ENCODE results near the gene GPC1.

Gene GPC1

GRCh38 chr2:240482141-240482540 lies 46.7 kb downstream of the GPC1 start:
- TF ChIP-seq TAF1 (IDR thresholded peaks at IDR 0.05; ENCODE audit: borderline replicate concordance, insufficient read depth, low read length), result no peak
- TF ChIP-seq SIN3A (IDR thresholded peaks at IDR 0.05; ENCODE audit: borderline replicate concordance, insufficient read depth, low read length), result no peak
- TF ChIP-seq REST (IDR thresholded peaks at IDR 0.05; ENCODE audit: insufficient read depth in 1 of 2, low read depth in 2 of 2, low read length in 2 of 2), result no peak

- TF ChIP-seq FOXP2 (optimal IDR thresholded peaks at IDR 0.05; ENCODE audit: borderline replicate concordance, extremely low read depth, extremely low read length, insufficient read depth), result no peak
- no peak for TF ChIP-seq SIN3A (IDR thresholded peaks at IDR 0.05; ENCODE audit: borderline replicate concordance, insufficient read depth, low read length)
These were observed 56.0 kb downstream of the GPC1 start for GRCh38 chr2:240491483-240491882.

GRCh38 chr2:240494194-240494793 lies 58.8 kb downstream of the GPC1 start:
- TF ChIP-seq POLR2AphosphoS5 (IDR thresholded peaks at IDR 0.05; ENCODE audit: low read depth, low read length), result no peak
- no peak for TF ChIP-seq TAF1 (IDR thresholded peaks at IDR 0.05; ENCODE audit: borderline replicate concordance, insufficient read depth, low read length)
- no peak for TF ChIP-seq REST (IDR thresholded peaks at IDR 0.05; ENCODE audit: insufficient read depth in 1 of 2, low read depth in 2 of 2, low read length in 2 of 2)
- no peak for TF ChIP-seq FOXP2 (optimal IDR thresholded peaks at IDR 0.05; ENCODE audit: borderline replicate concordance, extremely low read depth, extremely low read length, insufficient read depth)
- no peak for TF ChIP-seq SIN3A (IDR thresholded peaks at IDR 0.05; ENCODE audit: borderline replicate concordance, insufficient read depth, low read length)

DNA sequence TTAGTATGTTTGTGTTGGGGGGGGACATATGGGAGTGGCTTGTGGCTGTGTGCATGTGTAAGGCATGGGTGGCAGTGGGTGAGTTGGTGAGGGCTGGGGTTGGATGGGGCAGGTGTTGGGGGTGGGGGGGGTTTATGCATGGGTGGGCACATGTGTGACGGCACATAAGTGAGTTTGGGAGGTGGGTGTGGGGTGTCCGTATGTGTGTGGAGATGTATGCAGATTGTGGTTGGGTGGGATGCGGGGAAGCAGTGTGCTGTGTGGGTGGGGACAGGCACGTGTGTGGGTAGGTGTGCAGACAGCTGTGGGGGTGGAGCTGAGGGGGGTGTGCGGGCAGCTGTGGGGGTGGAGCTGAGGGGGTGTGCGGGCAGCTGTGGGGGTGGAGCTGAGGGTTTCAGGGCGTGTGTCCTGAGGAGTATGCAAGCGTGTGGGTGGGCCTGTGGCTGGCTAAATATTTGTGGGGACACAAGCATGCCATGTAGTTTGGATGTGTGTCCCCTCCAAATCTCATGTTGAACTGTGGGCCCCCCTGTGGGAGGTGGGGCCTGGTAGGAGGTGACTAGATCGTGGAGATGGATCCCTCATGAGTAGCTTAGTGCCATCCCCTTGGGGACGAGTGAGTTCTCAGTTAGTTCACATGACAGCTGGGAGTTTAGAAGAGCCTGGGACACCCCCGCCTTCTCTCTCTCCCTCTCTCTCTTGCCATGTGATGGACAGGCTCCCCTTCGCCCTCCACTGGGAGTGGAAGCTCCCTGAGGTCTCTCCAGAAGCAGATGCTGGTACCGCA lies 62.9 kb downstream of the GPC1 start:
- TF ChIP-seq TAF1 (IDR thresholded peaks at IDR 0.05; ENCODE audit: borderline replicate concordance, insufficient read depth, low read length), result no peak
- TF ChIP-seq SIN3A (IDR thresholded peaks at IDR 0.05; ENCODE audit: borderline replicate concordance, insufficient read depth, low read length), result no peak
- no peak for TF ChIP-seq POLR2AphosphoS5 (IDR thresholded peaks at IDR 0.05; ENCODE audit: low read depth, low read length)
- TF ChIP-seq REST (IDR thresholded peaks at IDR 0.05; ENCODE audit: insufficient read depth in 1 of 2, low read depth in 2 of 2, low read length in 2 of 2), result no peak
- no peak for TF ChIP-seq FOXP2 (optimal IDR thresholded peaks at IDR 0.05; ENCODE audit: borderline replicate concordance, extremely low read depth, extremely low read length, insufficient read depth)

DNA sequence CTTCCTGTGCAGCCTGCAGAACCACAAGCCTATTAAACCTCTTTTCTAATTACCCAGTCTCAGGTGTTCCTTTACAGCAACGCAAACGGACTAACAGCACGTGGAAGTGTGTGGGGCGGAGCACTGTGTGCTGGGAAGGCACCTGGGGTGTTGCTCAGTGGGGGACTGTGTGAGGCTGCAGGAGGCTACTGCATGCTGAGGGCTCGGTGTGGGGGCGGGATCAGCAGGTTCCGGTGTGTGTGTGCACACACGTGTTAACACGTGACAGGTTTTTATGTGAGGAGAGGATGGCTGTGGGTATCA lies 63.4 kb downstream of the GPC1 start:
- TF ChIP-seq SIN3A (IDR thresholded peaks at IDR 0.05; ENCODE audit: borderline replicate concordance, insufficient read depth, low read length) (no peak), REST (IDR thresholded peaks at IDR 0.05; ENCODE audit: insufficient read depth in 1 of 2, low read depth in 2 of 2, low read length in 2 of 2) (no peak), TAF1 (IDR thresholded peaks at IDR 0.05; ENCODE audit: borderline replicate concordance, insufficient read depth, low read length) (no peak), POLR2AphosphoS5 (IDR thresholded peaks at IDR 0.05; ENCODE audit: low read depth, low read length) (no peak), FOXP2 (optimal IDR thresholded peaks at IDR 0.05; ENCODE audit: borderline replicate concordance, extremely low read depth, extremely low read length, insufficient read depth) (no peak)

Measured in PFSK-1 (cell line).